HEK293 (cell line): ENCODE measurements around the gene ZNF428.

Source experiments
- CTCF ChIA-PET: fragments of 350-600 bp; formaldehyde crosslinking; extraction: SDS; loops from one replicate; lab custom pipeline; 2021; ENCODE audit warnings: antibody characterized with exemption; lab: Yijun Ruan, JAX
- POLR2A ChIA-PET: fragments of 300-600 bp; formaldehyde crosslinking; extraction: SDS; loops from one replicate; lab custom pipeline; 2020; ENCODE audit warnings: antibody characterized with exemption, inconsistent platforms; lab: Yijun Ruan, JAX
- H3K27ac ChIP-seq: fragments of 200-500 bp; sonication (Bioruptor generic); 2 replicates; pipeline ENCODE4 v1.5.1; 2014; ENCODE audit warnings: low read depth, low read length, control low read depth, inconsistent platforms; ENCODE audit errors: extremely low read depth
- H3K36me3 ChIP-seq, 2 experiments: fragments of 200-500 bp in 1 of 2; sonication (Bioruptor generic) in 1 of 2; 1 replicate in 1 of 2; 2 replicates in 1 of 2; pipeline ENCODE4 v1.5.1; 2014 to 2017; ENCODE audit warnings: inconsistent platforms in 2 of 2, low read length in 2 of 2; ENCODE audit not compliant: control insufficient read depth in 2 of 2, insufficient read depth in 1 of 2
- H3K4me1 ChIP-seq: fragments of 200-500 bp; sonication (Bioruptor generic); 2 replicates; pipeline ENCODE4 v1.5.1; 2014; ENCODE audit warnings: mild to moderate bottlenecking, low read length, inconsistent platforms; ENCODE audit not compliant: control insufficient read depth, insufficient read depth
- H3K4me3 ChIP-seq: 2 replicates; pipeline ENCODE4 v1.5.1; 2011; ENCODE audit warnings: low read depth, mild to moderate bottlenecking, control low read depth, low read length, moderate library complexity
- H3K9me3 ChIP-seq: fragments of 200-500 bp; sonication (Bioruptor generic); 2 replicates; pipeline ENCODE4 v1.5.1; 2014; ENCODE audit warnings: low read depth, low read length, inconsistent platforms; ENCODE audit not compliant: control insufficient read depth, insufficient read depth
- BCL11A ChIP-seq: fragments of 450-650 bp; formaldehyde crosslinking; IDR thresholded peaks from 2 replicates; pipeline ENCODE4 v1.5.1; 2016; ENCODE audit warnings: low read depth, missing biosample characterization, missing genetic modification characterization
- FEZF1 ChIP-seq: fragments of 450-650 bp; formaldehyde crosslinking; IDR thresholded peaks from 2 replicates; pipeline ENCODE4 v1.5.1; 2016; ENCODE audit warnings: missing biosample characterization, missing genetic modification characterization
- GLIS1 ChIP-seq: fragments of 450-650 bp; formaldehyde crosslinking; IDR thresholded peaks from 2 replicates; pipeline ENCODE4 v1.5.1; 2016; ENCODE audit warnings: missing biosample characterization, missing genetic modification characterization
- GLIS2 ChIP-seq: fragments of 450-650 bp; formaldehyde crosslinking; IDR thresholded peaks from 2 replicates; pipeline ENCODE4 v1.5.1; 2016; ENCODE audit warnings: missing biosample characterization, missing genetic modification characterization
- PRDM2 ChIP-seq: fragments of 450-650 bp; formaldehyde crosslinking; IDR thresholded peaks from 2 replicates; pipeline ENCODE4 v1.5.1; 2016; ENCODE audit warnings: missing biosample characterization, missing genetic modification characterization, borderline replicate concordance
- PRDM4 ChIP-seq: fragments of 450-650 bp; formaldehyde crosslinking; IDR thresholded peaks from 2 replicates; pipeline ENCODE4 v1.5.1; 2017; ENCODE audit warnings: missing biosample characterization, missing genetic modification characterization
- ZBTB21 ChIP-seq: fragments of 450-650 bp; formaldehyde crosslinking; IDR thresholded peaks from 2 replicates; pipeline ENCODE4 v1.5.1; 2017; ENCODE audit warnings: missing biosample characterization, missing genetic modification characterization
- ZFP3 ChIP-seq: fragments of 450-650 bp; formaldehyde crosslinking; IDR thresholded peaks from 2 replicates; pipeline ENCODE4 v1.5.1; 2016; ENCODE audit warnings: low read depth, missing biosample characterization, missing genetic modification characterization
- ZNF140 ChIP-seq: fragments of 450-650 bp; formaldehyde crosslinking; IDR thresholded peaks from 2 replicates; pipeline ENCODE4 v1.5.1; 2016; ENCODE audit warnings: missing biosample characterization, missing genetic modification characterization
- ZNF18 ChIP-seq: fragments of 450-650 bp; formaldehyde crosslinking; IDR thresholded peaks from 2 replicates; pipeline ENCODE4 v1.5.1; 2016; ENCODE audit warnings: missing biosample characterization, missing genetic modification characterization
- ZNF211 ChIP-seq: fragments of 450-650 bp; formaldehyde crosslinking; IDR thresholded peaks from 2 replicates; pipeline ENCODE4 v1.5.1; 2016; ENCODE audit warnings: low read depth, missing biosample characterization, missing genetic modification characterization
- ZNF274 ChIP-seq, 2 experiments: fragments of 200-500 bp in 1 of 2; fragments of 450-650 bp in 1 of 2; sonication (Bioruptor generic) in 1 of 2; formaldehyde crosslinking in 1 of 2; IDR thresholded peaks; 2 replicates each; pipeline versions ENCODE4 v1.5.1 to v1.6.1; 2014 to 2016; ENCODE audit warnings: borderline replicate concordance in 1 of 2, inconsistent platforms in 1 of 2, low read length in 1 of 2, missing biosample characterization in 1 of 2, missing genetic modification characterization in 1 of 2
- ZNF280C ChIP-seq: fragments of 450-650 bp; formaldehyde crosslinking; IDR thresholded peaks from 2 replicates; pipeline ENCODE4 v1.5.1; 2016; ENCODE audit warnings: missing biosample characterization, missing genetic modification characterization
- ZNF324 ChIP-seq: fragments of 450-650 bp; formaldehyde crosslinking; IDR thresholded peaks from 2 replicates; pipeline ENCODE4 v1.5.1; 2016; ENCODE audit warnings: missing biosample characterization, missing genetic modification characterization
- ZNF391 ChIP-seq: fragments of 450-650 bp; formaldehyde crosslinking; IDR thresholded peaks from 2 replicates; pipeline ENCODE4 v1.5.1; 2016; ENCODE audit warnings: low read depth, missing biosample characterization, missing genetic modification characterization, borderline replicate concordance
- ZNF600 ChIP-seq: fragments of 450-650 bp; formaldehyde crosslinking; IDR thresholded peaks from 2 replicates; pipeline ENCODE4 v1.5.1; 2016; ENCODE audit warnings: missing biosample characterization, missing genetic modification characterization
- ZNF624 ChIP-seq: fragments of 450-650 bp; formaldehyde crosslinking; IDR thresholded peaks from 2 replicates; pipeline ENCODE4 v1.5.1; 2017; ENCODE audit warnings: missing biosample characterization, missing genetic modification characterization
- ZNF654 ChIP-seq: fragments of 450-650 bp; formaldehyde crosslinking; IDR thresholded peaks from 2 replicates; pipeline ENCODE4 v1.5.1; 2016; ENCODE audit warnings: low read depth, missing biosample characterization, missing genetic modification characterization
- ZNF660 ChIP-seq: fragments of 450-650 bp; IDR thresholded peaks from 2 replicates; pipeline ENCODE4 v1.5.1; 2018; ENCODE audit warnings: missing biosample characterization, mild to moderate bottlenecking, missing genetic modification characterization
- ZNF76 ChIP-seq: fragments of 450-650 bp; formaldehyde crosslinking; IDR thresholded peaks from 2 replicates; pipeline ENCODE4; 2016; ENCODE audit warnings: low read depth, missing biosample characterization, missing genetic modification characterization, borderline replicate concordance
- ZNF785 ChIP-seq: fragments of 450-650 bp; formaldehyde crosslinking; IDR thresholded peaks from 2 replicates; pipeline ENCODE4 v1.5.1; 2016; ENCODE audit warnings: missing biosample characterization, missing genetic modification characterization

Gene ZNF428

GRCh38 chr19:43612374-43612773 is 7.1 kb downstream of the ZNF428 start (continued):
- TF ChIP-seq ZNF18 (tag by site-specific recombination), result no peak
- no peak for TF ChIP-seq ZNF274 (IDR thresholded peaks at IDR 0.05; ENCODE audit: low read length)
- peak; percentile 75; the same call in 1 of the 2 replicates for TF ChIP-seq ZNF274 (tag by site-specific recombination; IDR thresholded peaks at IDR 0.05; ENCODE audit: borderline replicate concordance)
- TF ChIP-seq BCL11A, result no peak
- peak; percentile 33; the same call in 1 of the 2 replicates for TF ChIP-seq ZNF600 (tag by site-specific recombination)
- TF ChIP-seq ZNF785 (tag by site-specific recombination), result no peak

- Histone ChIP-seq H3K4me3 (no peak within 1 kb of the TSS), H3K36me3 (peaks cover 50 to 75% of the 10 kb centered on the region in 2 experiments), H3K4me1 (peaks cover 21% of the 10 kb centered on the region), H3K27ac (peak within 1 kb of the TSS; percentile 52; the same call in 1 of the 2 replicates), H3K9me3 (no peaks in the 10 kb centered on the region; the same call in 1 of the 2 replicates)
- POLR2A ChIA-PET, result no interaction called here
- TF ChIP-seq GLIS2 (tag by site-specific recombination) (0 out of 2 replicates have a peak, but pooled peaks have one; percentile 15), ZNF140 (no peak), ZNF654 (tag by site-specific recombination) (no peak), ZNF211 (tag by site-specific recombination) (0 out of 2 replicates have a peak, but pooled peaks have one; percentile 13), FEZF1 (tag by site-specific recombination) (no peak), ZNF324 (tag by site-specific recombination) (no peak), ZBTB21 (tag by site-specific recombination) (0 out of 2 replicates have a peak, but pooled peaks have one; percentile 23), ZNF660 (tag by site-specific recombination) (no peak), GLIS1 (no peak), ZNF76 (no peak), ZNF280C (tag by site-specific recombination) (no peak)
- CTCF ChIA-PET, result interaction anchor here (0.5 to 1.5 kb wide), 4 partner anchors 50 to 165 kb away, joined by 3 to 6 read pairs (median 4); no protein-coding TSS in a partner anchor
These were observed 7.6 kb downstream of the ZNF428 start, which contains the start of gene SRRM5 for GRCh38 chr19:43611788-43612187. TSS of gene SRRM5 (plus strand) at chr19:43612088. CDS start at chr19:43612122, 34 bp downstream.

GRCh38 chr19:43610493-43610892 is 8.9 kb downstream of the ZNF428 start:
- no peak overlapping the region for H3K4me3 ChIP-seq
- POLR2A ChIA-PET, result interaction anchor here (0.5 to 1.3 kb wide), 4 partner anchors 13 to 117 kb away, joined by 3 to 4 read pairs (median 4); no protein-coding TSS in a partner anchor
- peak overlapping the region; percentile 52; the same call in 1 of the 2 replicates for H3K27ac ChIP-seq
- H3K4me1 ChIP-seq, result peaks cover 28% of the 10 kb centered on the region
- CTCF ChIA-PET, result interaction anchor here (1.3 kb wide), 1 partner anchor 41 kb away, joined by 3 read pairs; no protein-coding TSS in a partner anchor
- H3K36me3 ChIP-seq, result peaks cover 58 to 84% of the 10 kb centered on the region in 2 experiments
- no peaks in the 10 kb centered on the region; the same call in 1 of the 2 replicates for H3K9me3 ChIP-seq
- TF ChIP-seq PRDM2 (tag by site-specific recombination) (no peak), PRDM4 (no peak), ZNF624 (no peak), ZFP3 (no peak), ZNF391 (tag by site-specific recombination) (no peak)
